Liver (tissue), 9 donors: Measurements from ENCODE around the gene MAPKAPK3. TPM values are rescaled to one million over a fixed set of nuclear protein-coding genes. Genes with fewer than 3 reads are reported as not detected.
A peak's percentile ranks its signal among the peaks of the same experiment; 100 is the strongest.

Experiments used
- DNase-seq: peaks from one replicate; pipeline ENCODE4 v3.0.0-alpha.2; 2017; ENCODE audit warnings: low spot score
- H3K27ac ChIP-seq, 2 donors: one replicate each; pipeline ENCODE4 v1.7.0; 2013; ENCODE audit warnings: inconsistent platforms in 2 of 2, low read length in 2 of 2, control low read depth in 1 of 2, low read depth in 1 of 2, mild to moderate bottlenecking in 1 of 2
- H3K27me3 ChIP-seq, 4 donors: one replicate each; pipeline versions ENCODE4 v1.6.1 to v1.7.0; 2013; ENCODE audit warnings: low read length in 3 of 4, inconsistent platforms in 1 of 4, mild to moderate bottlenecking in 1 of 4, moderate library complexity in 1 of 4; ENCODE audit not compliant: control insufficient read depth in 4 of 4, insufficient read depth in 4 of 4
- H3K36me3 ChIP-seq, 4 donors: one replicate each; pipeline versions ENCODE4 v1.6.1 to v1.7.0; 2013; ENCODE audit warnings: low read length in 3 of 4, mild to moderate bottlenecking in 3 of 4, low read depth in 1 of 4, moderate library complexity in 1 of 4; ENCODE audit not compliant: control insufficient read depth in 4 of 4, insufficient read depth in 3 of 4
- H3K4me1 ChIP-seq, 4 donors: one replicate each; pipeline versions ENCODE4 v1.6.1 to v1.7.0; 2013; ENCODE audit warnings: low read length in 3 of 4, mild to moderate bottlenecking in 3 of 4, moderate library complexity in 1 of 4; ENCODE audit not compliant: control insufficient read depth in 4 of 4, insufficient read depth in 4 of 4
- H3K4me3 ChIP-seq, 3 donors: one replicate each; pipeline versions ENCODE4 v1.6.1 to v1.7.0; 2013; ENCODE audit warnings: low read length in 3 of 3, control low read depth in 1 of 3, low read depth in 1 of 3, mild to moderate bottlenecking in 1 of 3
- H3K9ac ChIP-seq, 2 donors: one replicate each; pipeline ENCODE4 v1.7.0; 2013; ENCODE audit warnings: low read length in 2 of 2, mild to moderate bottlenecking in 2 of 2, moderate library complexity in 2 of 2, control low read depth in 1 of 2, low read depth in 1 of 2
- H3K9me3 ChIP-seq, 4 donors: one replicate each; pipeline versions ENCODE4 v1.6.1 to v1.7.0; 2013; ENCODE audit warnings: low read length in 3 of 4; ENCODE audit not compliant: control insufficient read depth in 4 of 4
- ATF3 ChIP-seq: IDR thresholded peaks from 2 replicates; pipeline ENCODE4 v1.6.1; 2016; ENCODE audit warnings: antibody characterized with exemption
- CTCF ChIP-seq: fragments of 150-350 bp; IDR thresholded peaks from 2 replicates; pipeline ENCODE4 v1.5.1; 2017; ENCODE audit warnings: improper control_type of control experiment, low read depth, low read length; ENCODE audit not compliant: missing input control
- EGR1 ChIP-seq, 2 donors: IDR thresholded peaks; 2 replicates each; pipeline ENCODE4 v1.6.1; 2016 to 2018; ENCODE audit warnings: antibody characterized with exemption in 2 of 2, low read depth in 2 of 2
- FOXA1 ChIP-seq: IDR thresholded peaks from 2 replicates; pipeline ENCODE4 v1.6.1; 2016; ENCODE audit warnings: antibody characterized with exemption
- FOXA2 ChIP-seq: IDR thresholded peaks from 2 replicates; pipeline ENCODE4 v1.6.1; 2016; ENCODE audit warnings: antibody characterized with exemption
- GABPA ChIP-seq, 2 donors: IDR thresholded peaks in 1 of 2; conservative IDR thresholded peaks in 1 of 2; 2 replicates each; pipeline ENCODE4 v1.6.1; 2016; ENCODE audit warnings: antibody characterized with exemption in 2 of 2, mild to moderate bottlenecking in 1 of 2, moderate library complexity in 1 of 2
- HNF4A ChIP-seq, 2 donors: conservative IDR thresholded peaks; 2 replicates each; pipeline ENCODE4 v1.6.1; 2016; ENCODE audit warnings: antibody characterized with exemption in 2 of 2, mild to moderate bottlenecking in 2 of 2
- HNF4G ChIP-seq: IDR thresholded peaks from 2 replicates; pipeline ENCODE4 v1.6.1; 2016; ENCODE audit warnings: antibody characterized with exemption
- JUND ChIP-seq, 2 donors: IDR thresholded peaks; 2 replicates each; pipeline ENCODE4 v1.6.1; 2016; ENCODE audit warnings: antibody characterized with exemption in 2 of 2
- MAX ChIP-seq: IDR thresholded peaks from 2 replicates; pipeline ENCODE4 v1.6.1; 2016; ENCODE audit warnings: antibody characterized with exemption
- NR2F2 ChIP-seq: IDR thresholded peaks from 2 replicates; pipeline ENCODE4 v1.6.1; 2016; ENCODE audit warnings: antibody characterized with exemption
- RAD21 ChIP-seq, 2 donors: IDR thresholded peaks; 2 replicates each; pipeline ENCODE4 v1.6.1; 2016; ENCODE audit warnings: antibody characterized with exemption in 2 of 2, mild to moderate bottlenecking in 2 of 2
- REST ChIP-seq: IDR thresholded peaks from 2 replicates; pipeline ENCODE4 v1.6.1; 2016; ENCODE audit warnings: antibody characterized with exemption, mild to moderate bottlenecking
- RXRA ChIP-seq, 2 donors: IDR thresholded peaks; 2 replicates each; pipeline ENCODE4 v1.6.1; 2017 to 2018; ENCODE audit warnings: antibody characterized with exemption in 2 of 2, mild to moderate bottlenecking in 1 of 2
- SP1 ChIP-seq: IDR thresholded peaks from 2 replicates; pipeline ENCODE4 v1.6.1; 2018; ENCODE audit warnings: antibody characterized with exemption, mild to moderate bottlenecking
- TAF1 ChIP-seq: conservative IDR thresholded peaks from 2 replicates; pipeline ENCODE4 v1.6.1; 2016; ENCODE audit warnings: antibody characterized with exemption, mild to moderate bottlenecking
- YY1 ChIP-seq: IDR thresholded peaks from 2 replicates; pipeline ENCODE4 v1.6.1; 2016; ENCODE audit warnings: antibody characterized with exemption, mild to moderate bottlenecking
- ZBTB33 ChIP-seq: IDR thresholded peaks from 2 replicates; pipeline ENCODE4 v1.6.1; 2016; ENCODE audit warnings: antibody characterized with exemption
- WGBS: extraction: QIAGEN DNeasy Blood & Tissue Kit; methylation state at CpG from one replicate; pipeline ENCODE4 v1.1.7; 2013; 5-methylcytosine and 5-hydroxymethylcytosine counted together
- polyA plus RNA-seq, 2 donors: library from polyadenylated mRNA; stranded (reverse) in 1 of 2; unstranded in 1 of 2; fragments of 200-250 nt in 1 of 2; fragments of >200 nt in 1 of 2; fragmentation: Nextera tagmentation in 1 of 2; extraction: Ambion mirVana in 1 of 2; gene quantifications; one replicate each; pipeline versions ENCODE4 v1.2.1 to v1.2.3, GENCODE V29; 2013 to 2015
- total RNA-seq, 2 donors: library from RNA; depleted of rRNA; stranded (reverse); fragments of >200 nt; gene quantifications; one replicate each; pipeline ENCODE4 v1.2.3, GENCODE V29; 2014
- donor health status: healthy.
- donor health status: healthy.
- donor health status: healthy.
- donor health status: healthy.
- donor health status: healthy.

The MAPKAPK3 gene
- total and polyA plus RNA-seq, 4 donors: 13.9 to 32.9 (median 19.0) TPM

GRCh38 chr3:50604110-50604621 is 12.8 kb upstream of the MAPKAPK3 start:
- peaks cover 9 to 24% (median 16%) of the 10 kb centered on the region in 4 donors for H3K36me3 ChIP-seq
- peaks cover 29 to 99% (median 82%) of the 10 kb centered on the region in 4 donors for H3K4me1 ChIP-seq
- no peak for DNase-seq
- no peak overlapping the region for H3K4me3 ChIP-seq
- H3K27me3 ChIP-seq: no peaks in the 10 kb centered on the region
- WGBS: 91% methylated on average over 5 of the region's 5 CpGs
- TF ChIP-seq GABPA (IDR thresholded peaks at IDR 0.05 in 1 of 2, conservative IDR thresholded peaks at IDR 0.05 in 1 of 2) (no peak), RAD21 (IDR thresholded peaks at IDR 0.05) (no peak)
- peak overlapping the region; percentile 94 to 98 for H3K27ac ChIP-seq
- no peak overlapping the region for H3K9ac ChIP-seq
- no peaks in the 10 kb centered on the region for H3K9me3 ChIP-seq

GRCh38 chr3:50604628-50605588 is 12.0 kb upstream of the MAPKAPK3 start:
- no peaks in the 10 kb centered on the region for H3K9me3 ChIP-seq
- peak overlapping the region in 1 of 2 donors; percentile 45 for H3K9ac ChIP-seq
- peaks cover 25 to 99% (median 79%) of the 10 kb centered on the region in 4 donors for H3K4me1 ChIP-seq
- no peak overlapping the region for H3K4me3 ChIP-seq
- DNase-seq: no peak
- no peaks in the 10 kb centered on the region for H3K27me3 ChIP-seq
- peak overlapping the region; percentile 84 to 94 for H3K27ac ChIP-seq
- H3K36me3 ChIP-seq: peaks cover 9 to 24% (median 16%) of the 10 kb centered on the region in 4 donors
- WGBS: 53% methylated on average over 14 of the region's 14 CpGs
- no peak for TF ChIP-seq GABPA (IDR thresholded peaks at IDR 0.05 in 1 of 2, conservative IDR thresholded peaks at IDR 0.05 in 1 of 2)
- TF ChIP-seq CTCF: no peak
- TF ChIP-seq YY1: no peak
- no peak for TF ChIP-seq NR2F2
- TF ChIP-seq ATF3: no peak
- peak; percentile 87 for TF ChIP-seq MAX
- TF ChIP-seq HNF4G: no peak
- no peak for TF ChIP-seq REST
- TF ChIP-seq FOXA1: no peak
- TF ChIP-seq TAF1: no peak
- TF ChIP-seq ZBTB33: no peak
- peak; percentile 31 to 77 for TF ChIP-seq RXRA (IDR thresholded peaks at IDR 0.05)
- TF ChIP-seq SP1: peak; percentile 47
- TF ChIP-seq JUND (IDR thresholded peaks at IDR 0.05): peak in 1 of 2 donors; percentile 39
- peak in 1 of 2 donors; percentile 40 for TF ChIP-seq EGR1 (IDR thresholded peaks at IDR 0.05; ENCODE audit: low read depth in 2 of 2)
- TF ChIP-seq RAD21 (IDR thresholded peaks at IDR 0.05): no peak
- TF ChIP-seq FOXA2: no peak
- TF ChIP-seq HNF4A (conservative IDR thresholded peaks at IDR 0.05): peak in 1 of 2 donors; percentile 43
